ENCODE data around the gene RAB27B.

GRCh38 chr18:54856105-54856646 lies 27.9 kb downstream of the RAB27B start:
- no peak for TF ChIP-seq PRDM15 (CRISPR knock-in tag; IDR thresholded peaks at IDR 0.05)
- TF ChIP-seq CTCF (IDR thresholded peaks at IDR 0.05): no peak

Data from WTC11 (cell line).